ENCODE measurements around the gene SPATA19.

Gene SPATA19

GRCh38 chr11:133817449-133817848, 27.9 kb downstream of the SPATA19 start:
- DNase-seq (ENCODE audit: low spot score), result no peak

- no peak for DNase-seq (ENCODE audit: low spot score)
These were observed 29.0 kb downstream of the SPATA19 start for GRCh38 chr11:133816146-133816870.

- no peak for DNase-seq (ENCODE audit: low spot score)
These were observed 29.7 kb downstream of the SPATA19 start for GRCh38 chr11:133815636-133816035.

GRCh38 chr11:133814588-133815100, 30.7 kb downstream of the SPATA19 start:
- DNase-seq (ENCODE audit: low spot score), result no peak

- DNase-seq (ENCODE audit: low spot score), result no peak
These were observed 33.2 kb downstream of the SPATA19 start for GRCh38 chr11:133811850-133812685.

GRCh38 chr11:133810766-133811165, 34.5 kb downstream of the SPATA19 start:
- DNase-seq (ENCODE audit: low spot score), result no peak

GRCh38 chr11:133809569-133810491, 35.5 kb downstream of the SPATA19 start:
- no peak for DNase-seq (ENCODE audit: low spot score)

- DNase-seq (ENCODE audit: low spot score), result no peak
These were observed 36.7 kb downstream of the SPATA19 start for GRCh38 chr11:133808393-133809140.

- DNase-seq (ENCODE audit: low spot score), result no peak
These were observed 42.3 kb downstream of the SPATA19 start for GRCh38 chr11:133803026-133803425.

- no peak for DNase-seq (ENCODE audit: low spot score)
These were observed 44.0 kb downstream of the SPATA19 start for GRCh38 chr11:133801356-133801755.

- DNase-seq (ENCODE audit: low spot score), result no peak
These were observed 44.6 kb downstream of the SPATA19 start for GRCh38 chr11:133800666-133801065.

GRCh38 chr11:133797554-133797953, 47.8 kb downstream of the SPATA19 start:
- no peak for DNase-seq (ENCODE audit: low spot score)

GRCh38 chr11:133796043-133796795, 49.1 kb downstream of the SPATA19 start:
- DNase-seq (ENCODE audit: low spot score), result no peak

- no peak for DNase-seq (ENCODE audit: low spot score)
These were observed 50.2 kb downstream of the SPATA19 start for GRCh38 chr11:133795088-133795487.

GRCh38 chr11:133794205-133794604, 51.1 kb downstream of the SPATA19 start:
- DNase-seq (ENCODE audit: low spot score), result no peak

GRCh38 chr11:133793271-133794035, 51.9 kb downstream of the SPATA19 start:
- no peak for DNase-seq (ENCODE audit: low spot score)

- DNase-seq (ENCODE audit: low spot score), result no peak
These were observed 54.3 kb downstream of the SPATA19 start for GRCh38 chr11:133790995-133791394.
